OCI-LY7 (cell line): ENCODE measurements around the gene LRRC28. TPM values are rescaled to one million over a fixed set of nuclear protein-coding genes. Genes with fewer than 3 reads are reported as not detected.

ENCODE experiments used
- BruUV-seq: library from RNA; stranded (reverse); fragments of 400-500 nt; replicated peaks from 2 replicates; lab custom pipeline; 2021; lab: Mats Ljungman, UMichigan
- CTCF ChIA-PET: fragments of 300-600 bp; sonication (Branson Sonifier 250); formaldehyde crosslinking; loops from one replicate; lab custom pipeline; 2022; ENCODE audit warnings: antibody characterized with exemption; ENCODE audit not compliant: unreplicated experiment; lab: Charles Lee
- POLR2A ChIA-PET: fragments of 300-600 bp; sonication (Branson Sonifier 250); formaldehyde crosslinking; loops from one replicate; lab custom pipeline; 2022; ENCODE audit warnings: antibody characterized with exemption; lab: Charles Lee
- DNase-seq: peaks from one replicate; pipeline ENCODE4 v3.0.0-alpha.2; 2015; ENCODE audit warnings: low spot score
- H2AFZ ChIP-seq: fragments of 200-600 bp; sonication (generic), shearing (Covaris generic); 2 replicates; pipeline ENCODE4 v1.6.1; 2014; ENCODE audit warnings: mild to moderate bottlenecking, antibody characterized with exemption, low read length, moderate library complexity
- H3K27ac ChIP-seq: fragments of 200-600 bp; sonication (generic); 2 replicates; pipeline ENCODE4 v1.5.1; 2014; ENCODE audit warnings: mixed run types, low read depth, mild to moderate bottlenecking, moderate library complexity, low read length, inconsistent platforms; ENCODE audit not compliant: poor library complexity, severe bottlenecking
- H3K36me3 ChIP-seq: fragments of 200-600 bp; sonication (generic); 2 replicates; pipeline ENCODE4 v1.6.1; 2014; ENCODE audit warnings: mild to moderate bottlenecking, antibody characterized with exemption, low read length, moderate library complexity, mixed read lengths; ENCODE audit not compliant: insufficient read depth
- H3K4me1 ChIP-seq: fragments of 200-600 bp; sonication (generic); 2 replicates; pipeline ENCODE4 v1.5.1; 2014; ENCODE audit warnings: mild to moderate bottlenecking, low read length; ENCODE audit not compliant: insufficient read depth, poor library complexity, severe bottlenecking
- H3K4me2 ChIP-seq: fragments of 200-600 bp; sonication (generic); 2 replicates; pipeline ENCODE4 v1.6.1; 2014; ENCODE audit warnings: mild to moderate bottlenecking, low read length
- H3K4me3 ChIP-seq: fragments of 200-600 bp; sonication (generic); 2 replicates; pipeline ENCODE4 v1.5.1; 2014; ENCODE audit warnings: mild to moderate bottlenecking, low read depth, low read length; ENCODE audit not compliant: poor library complexity, severe bottlenecking
- H3K79me2 ChIP-seq: fragments of 200-600 bp; sonication (generic); 2 replicates; pipeline ENCODE4 v1.6.1; 2016; ENCODE audit warnings: low read depth, mild to moderate bottlenecking, low read length, moderate library complexity, mixed read lengths; ENCODE audit not compliant: insufficient read depth
- H3K9me2 ChIP-seq: fragments of 200-600 bp; sonication (generic); 2 replicates; pipeline ENCODE4 v1.6.1; 2016; ENCODE audit warnings: mild to moderate bottlenecking, low read length, mixed read lengths; ENCODE audit not compliant: insufficient read depth
- H3K9me3 ChIP-seq: fragments of 200-600 bp; sonication (generic); 2 replicates; pipeline ENCODE4 v1.6.1; 2014; ENCODE audit warnings: mild to moderate bottlenecking, mixed run types, low read length, mixed read lengths
- H4K20me1 ChIP-seq: fragments of 200-600 bp; sonication (generic); 2 replicates; pipeline ENCODE4 v1.6.1; 2014; ENCODE audit warnings: mild to moderate bottlenecking, antibody characterized with exemption, low read length, moderate library complexity, mixed read lengths; ENCODE audit not compliant: insufficient read depth
- CTCF ChIP-seq: fragments of 200-600 bp; sonication (generic); conservative IDR thresholded peaks from 2 replicates; pipeline ENCODE4 v1.5.1; 2014; ENCODE audit warnings: mild to moderate bottlenecking, antibody characterized with exemption, low read length, moderate library complexity, mixed read lengths
- EZH2phosphoT487 ChIP-seq: fragments of 200-600 bp; sonication (generic); IDR thresholded peaks from 2 replicates; pipeline ENCODE4 v1.6.1; 2018; ENCODE audit warnings: low read depth, borderline replicate concordance, mild to moderate bottlenecking, mixed run types, antibody characterized with exemption, low read length, moderate library complexity, mixed read lengths
- intact Hi-C: fragments of 100-400 bp; cut with micrococcal nuclease; formaldehyde crosslinking; loops from one replicate; pipeline ENCODE4 v1.10.0; 2022; ENCODE audit not compliant: unreplicated experiment
- total RNA-seq, 2 experiments: library from RNA; depleted of rRNA in 1 of 2; stranded (reverse); fragments of >200 nt in 1 of 2; shearing (Covaris generic) in 1 of 2; gene quantifications; 2 replicates each; pipeline ENCODE4 v1.2.3, GENCODE V29; 2014 to 2022

Gene LRRC28
- total RNA-seq, 2 experiments from 2014 or later, result 25.7 to 30.2 TPM

- H3K36me3 ChIP-seq, result peaks cover 4% of the 10 kb centered on the region
- no peak for DNase-seq
- H3K27ac ChIP-seq, result no peak overlapping the region
- intact Hi-C loops, result no loop called here
- no peaks in the 10 kb centered on the region for H4K20me1 ChIP-seq
- no peak overlapping the region for H2AFZ ChIP-seq
- no peak overlapping the region for H3K4me3 ChIP-seq
- ChIA-PET POLR2A (interaction anchor here (0.7 kb wide), 1 partner anchor 11 kb away, joined by 3 read pairs; no protein-coding TSS in a partner anchor), CTCF (no interaction called here)
- H3K4me1 ChIP-seq, result no peaks in the 10 kb centered on the region
- no peak overlapping the region for H3K4me2 ChIP-seq
- H3K79me2 ChIP-seq, result no peaks in the 10 kb centered on the region
- no peak for TF ChIP-seq EZH2phosphoT487
- no peak for TF ChIP-seq CTCF
- no peaks in the 10 kb centered on the region for H3K9me2 ChIP-seq
- BruUV-seq, result no TSS peak
- H3K9me3 ChIP-seq, result no peaks in the 10 kb centered on the region
Measured at GRCh38 chr15:99365242-99365641, 114.0 kb downstream of the LRRC28 start.

GRCh38 chr15:99366013-99366412 is 114.7 kb downstream of the LRRC28 start:
- DNase-seq, result no peak
- Histone ChIP-seq H2AFZ (no peak overlapping the region), H3K79me2 (no peaks in the 10 kb centered on the region), H3K36me3 (peaks cover 4% of the 10 kb centered on the region), H3K4me1 (no peaks in the 10 kb centered on the region), H3K4me3 (no peak overlapping the region), H3K9me3 (no peaks in the 10 kb centered on the region), H3K9me2 (no peaks in the 10 kb centered on the region), H4K20me1 (no peaks in the 10 kb centered on the region), H3K27ac (no peak overlapping the region), H3K4me2 (no peak overlapping the region)
- CTCF ChIA-PET, result no interaction called here
- BruUV-seq, result no TSS peak
- TF ChIP-seq EZH2phosphoT487 (no peak), CTCF (no peak)
- POLR2A ChIA-PET, result no interaction called here
- intact Hi-C loops, result no loop called here

DNA sequence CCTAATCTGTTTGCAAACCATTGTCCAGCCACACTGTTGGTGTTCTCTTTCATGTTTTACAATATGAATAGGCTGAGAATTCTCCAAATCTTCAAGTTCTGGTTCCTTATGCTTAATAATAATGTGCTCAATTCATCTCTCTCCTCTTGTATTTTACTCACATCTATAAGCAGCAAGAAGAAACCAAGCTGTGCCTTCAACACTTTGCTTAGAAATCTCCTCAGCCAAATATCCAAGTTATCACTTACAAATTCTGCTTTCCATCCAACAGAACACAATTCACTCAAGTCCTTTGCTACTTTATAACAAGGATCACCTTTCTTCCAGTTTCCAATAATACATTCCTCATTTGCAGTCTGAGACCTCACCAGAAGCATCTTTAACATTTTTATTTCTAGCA is 117.5 kb downstream of the LRRC28 start:
- Histone ChIP-seq H3K27ac (no peak overlapping the region), H3K9me3 (no peaks in the 10 kb centered on the region), H3K79me2 (no peaks in the 10 kb centered on the region), H3K36me3 (peaks cover 4% of the 10 kb centered on the region), H3K4me3 (no peak overlapping the region), H4K20me1 (no peaks in the 10 kb centered on the region), H2AFZ (no peak overlapping the region), H3K9me2 (no peaks in the 10 kb centered on the region), H3K4me1 (no peaks in the 10 kb centered on the region), H3K4me2 (no peak overlapping the region)
- ChIA-PET CTCF (no interaction called here), POLR2A (interaction anchor here (0.5 kb wide), 1 partner anchor 304 kb away, joined by 3 read pairs; no protein-coding TSS in a partner anchor)
- no peak for DNase-seq
- intact Hi-C loops, result no loop called here
- TF ChIP-seq EZH2phosphoT487 (no peak), CTCF (no peak)
- BruUV-seq, result no TSS peak
